Measurements from ENCODE around the gene RDM1.

Gene RDM1

GRCh38 chr17:35973333-35974260 is 43.0 kb upstream of the RDM1 start:
- no peaks in the 10 kb centered on the region for H4K20me1 ChIP-seq (ENCODE audit: insufficient read depth, low read length)
- no peak for DNase-seq
- H3K36me3 ChIP-seq (ENCODE audit: insufficient read depth, low read length) = no peaks in the 10 kb centered on the region
- H3K79me2 ChIP-seq (ENCODE audit: insufficient read depth, low read length) = no peaks in the 10 kb centered on the region
- no peak overlapping the region for H3K4me3 ChIP-seq (ENCODE audit: low read depth in 1 of 2, low read length in 2 of 2)
- H3K27me3 ChIP-seq (ENCODE audit: insufficient read depth, low read length, poor library complexity) = no peaks in the 10 kb centered on the region
- no peak for ATAC-seq (ENCODE audit: insufficient read depth, low read depth)
- no peaks in the 10 kb centered on the region for H3K9me3 ChIP-seq (ENCODE audit: insufficient read depth, low read length, severe bottlenecking)
- TF ChIP-seq CTCF (IDR thresholded peaks at IDR 0.05; ENCODE audit: borderline replicate concordance, extremely low read depth, low read length, poor library complexity, severe bottlenecking) (no peak), EZH2 (IDR thresholded peaks at IDR 0.05; ENCODE audit: borderline replicate concordance, low read depth, low read length, severe bottlenecking) (no peak)
- H3K4me1 ChIP-seq (ENCODE audit: insufficient read depth, low read length) = no peaks in the 10 kb centered on the region; the same call in 1 of the 2 replicates
- no peak overlapping the region for H3K27ac ChIP-seq (ENCODE audit: low read length)
- no peak overlapping the region for H2AFZ ChIP-seq (ENCODE audit: low read depth, low read length)
- H3K4me2 ChIP-seq (ENCODE audit: insufficient read depth, low read length) = no peak overlapping the region
- H3K9ac ChIP-seq (ENCODE audit: low read depth, low read length) = no peak overlapping the region

GRCh38 chr17:35972945-35973332 is 42.4 kb upstream of the RDM1 start:
- no peaks in the 10 kb centered on the region; the same call in 1 of the 2 replicates for H3K4me1 ChIP-seq (ENCODE audit: insufficient read depth, low read length)
- no peaks in the 10 kb centered on the region for H3K9me3 ChIP-seq (ENCODE audit: insufficient read depth, low read length, severe bottlenecking)
- no peaks in the 10 kb centered on the region for H3K27me3 ChIP-seq (ENCODE audit: insufficient read depth, low read length, poor library complexity)
- H4K20me1 ChIP-seq (ENCODE audit: insufficient read depth, low read length) = no peaks in the 10 kb centered on the region
- TF ChIP-seq EZH2 (IDR thresholded peaks at IDR 0.05; ENCODE audit: borderline replicate concordance, low read depth, low read length, severe bottlenecking) (no peak), CTCF (IDR thresholded peaks at IDR 0.05; ENCODE audit: borderline replicate concordance, extremely low read depth, low read length, poor library complexity, severe bottlenecking) (no peak)
- H3K79me2 ChIP-seq (ENCODE audit: insufficient read depth, low read length) = no peaks in the 10 kb centered on the region
- no peak overlapping the region for H3K4me2 ChIP-seq (ENCODE audit: insufficient read depth, low read length)
- no peak for DNase-seq
- no peak overlapping the region for H2AFZ ChIP-seq (ENCODE audit: low read depth, low read length)
- ATAC-seq (ENCODE audit: insufficient read depth, low read depth) = no peak
- H3K27ac ChIP-seq (ENCODE audit: low read length) = no peak overlapping the region
- no peak overlapping the region for H3K4me3 ChIP-seq (ENCODE audit: low read depth in 1 of 2, low read length in 2 of 2)
- no peak overlapping the region for H3K9ac ChIP-seq (ENCODE audit: low read depth, low read length)
- no peaks in the 10 kb centered on the region for H3K36me3 ChIP-seq (ENCODE audit: insufficient read depth, low read length)

GRCh38 chr17:35972535-35972934 is 42.0 kb upstream of the RDM1 start:
- Histone ChIP-seq H3K9ac (ENCODE audit: low read depth, low read length) (no peak overlapping the region), H3K27me3 (ENCODE audit: insufficient read depth, low read length, poor library complexity) (no peaks in the 10 kb centered on the region), H3K79me2 (ENCODE audit: insufficient read depth, low read length) (no peaks in the 10 kb centered on the region), H2AFZ (ENCODE audit: low read depth, low read length) (no peak overlapping the region), H3K27ac (ENCODE audit: low read length) (no peak overlapping the region), H3K4me2 (ENCODE audit: insufficient read depth, low read length) (no peak overlapping the region), H3K9me3 (ENCODE audit: insufficient read depth, low read length, severe bottlenecking) (no peaks in the 10 kb centered on the region), H4K20me1 (ENCODE audit: insufficient read depth, low read length) (no peaks in the 10 kb centered on the region), H3K36me3 (ENCODE audit: insufficient read depth, low read length) (no peaks in the 10 kb centered on the region), H3K4me3 (ENCODE audit: low read depth in 1 of 2, low read length in 2 of 2) (no peak overlapping the region), H3K4me1 (ENCODE audit: insufficient read depth, low read length) (no peaks in the 10 kb centered on the region; the same call in 1 of the 2 replicates)
- no peak for TF ChIP-seq EZH2 (IDR thresholded peaks at IDR 0.05; ENCODE audit: borderline replicate concordance, low read depth, low read length, severe bottlenecking)
- ATAC-seq (ENCODE audit: insufficient read depth, low read depth) = no peak
- no peak for DNase-seq

GRCh38 chr17:35972066-35972465 is 41.5 kb upstream of the RDM1 start:
- Histone ChIP-seq H3K27me3 (ENCODE audit: insufficient read depth, low read length, poor library complexity) (no peaks in the 10 kb centered on the region), H3K27ac (ENCODE audit: low read length) (no peak overlapping the region), H3K9me3 (ENCODE audit: insufficient read depth, low read length, severe bottlenecking) (no peaks in the 10 kb centered on the region), H3K4me2 (ENCODE audit: insufficient read depth, low read length) (no peak overlapping the region), H3K4me3 (ENCODE audit: low read depth in 1 of 2, low read length in 2 of 2) (no peak overlapping the region), H3K36me3 (ENCODE audit: insufficient read depth, low read length) (no peaks in the 10 kb centered on the region), H2AFZ (ENCODE audit: low read depth, low read length) (no peak overlapping the region), H4K20me1 (ENCODE audit: insufficient read depth, low read length) (no peaks in the 10 kb centered on the region), H3K9ac (ENCODE audit: low read depth, low read length) (no peak overlapping the region), H3K79me2 (ENCODE audit: insufficient read depth, low read length) (no peaks in the 10 kb centered on the region), H3K4me1 (ENCODE audit: insufficient read depth, low read length) (no peaks in the 10 kb centered on the region; the same call in 1 of the 2 replicates)
- DNase-seq (no peak), ATAC-seq (ENCODE audit: insufficient read depth, low read depth) (no peak)
- no peak for TF ChIP-seq CTCF (IDR thresholded peaks at IDR 0.05; ENCODE audit: borderline replicate concordance, extremely low read depth, low read length, poor library complexity, severe bottlenecking)
- TF ChIP-seq EZH2 (IDR thresholded peaks at IDR 0.05; ENCODE audit: borderline replicate concordance, low read depth, low read length, severe bottlenecking) = no peak

Measured in DND-41 (cell line).